Measurements from ENCODE around the gene RSPRY1.

The RSPRY1 gene

DNA sequence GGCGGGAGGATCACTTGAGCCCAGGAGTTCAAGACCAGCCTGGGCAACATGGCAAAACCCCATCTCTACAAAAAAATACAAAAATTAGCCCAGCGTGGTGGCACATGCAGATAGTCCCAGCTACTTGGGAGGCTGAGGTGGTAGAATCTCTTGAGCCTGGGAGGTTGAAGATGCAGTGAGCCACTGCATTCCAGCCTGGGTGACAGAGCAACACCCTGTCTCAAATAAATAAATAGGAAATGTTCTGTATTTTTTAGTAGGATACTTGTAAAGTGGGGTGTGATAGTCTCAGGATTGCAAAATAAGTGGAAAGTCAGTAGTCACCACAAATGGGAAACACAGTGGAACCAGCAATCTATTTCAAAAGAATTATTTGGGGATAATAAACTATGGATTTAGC, 4.0 kb downstream of the RSPRY1 start:
- peak overlapping the region; percentile 59 for H3K27ac ChIP-seq
- TF ChIP-seq, protein P1, sequence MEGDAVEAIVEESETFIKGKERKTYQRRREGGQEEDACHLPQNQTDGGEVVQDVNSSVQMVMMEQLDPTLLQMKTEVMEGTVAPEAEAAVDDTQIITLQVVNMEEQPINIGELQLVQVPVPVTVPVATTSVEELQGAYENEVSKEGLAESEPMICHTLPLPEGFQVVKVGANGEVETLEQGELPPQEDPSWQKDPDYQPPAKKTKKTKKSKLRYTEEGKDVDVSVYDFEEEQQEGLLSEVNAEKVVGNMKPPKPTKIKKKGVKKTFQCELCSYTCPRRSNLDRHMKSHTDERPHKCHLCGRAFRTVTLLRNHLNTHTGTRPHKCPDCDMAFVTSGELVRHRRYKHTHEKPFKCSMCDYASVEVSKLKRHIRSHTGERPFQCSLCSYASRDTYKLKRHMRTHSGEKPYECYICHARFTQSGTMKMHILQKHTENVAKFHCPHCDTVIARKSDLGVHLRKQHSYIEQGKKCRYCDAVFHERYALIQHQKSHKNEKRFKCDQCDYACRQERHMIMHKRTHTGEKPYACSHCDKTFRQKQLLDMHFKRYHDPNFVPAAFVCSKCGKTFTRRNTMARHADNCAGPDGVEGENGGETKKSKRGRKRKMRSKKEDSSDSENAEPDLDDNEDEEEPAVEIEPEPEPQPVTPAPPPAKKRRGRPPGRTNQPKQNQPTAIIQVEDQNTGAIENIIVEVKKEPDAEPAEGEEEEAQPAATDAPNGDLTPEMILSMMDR (conservative IDR thresholded peaks at IDR 0.05; ENCODE audit: low read depth): no peak
- POLR2A ChIA-PET (ENCODE audit: low non-redundant PET): no interaction called here
- DNase-seq (ENCODE audit: low spot score): no peak
- CTCF ChIA-PET: no interaction called here

DNA sequence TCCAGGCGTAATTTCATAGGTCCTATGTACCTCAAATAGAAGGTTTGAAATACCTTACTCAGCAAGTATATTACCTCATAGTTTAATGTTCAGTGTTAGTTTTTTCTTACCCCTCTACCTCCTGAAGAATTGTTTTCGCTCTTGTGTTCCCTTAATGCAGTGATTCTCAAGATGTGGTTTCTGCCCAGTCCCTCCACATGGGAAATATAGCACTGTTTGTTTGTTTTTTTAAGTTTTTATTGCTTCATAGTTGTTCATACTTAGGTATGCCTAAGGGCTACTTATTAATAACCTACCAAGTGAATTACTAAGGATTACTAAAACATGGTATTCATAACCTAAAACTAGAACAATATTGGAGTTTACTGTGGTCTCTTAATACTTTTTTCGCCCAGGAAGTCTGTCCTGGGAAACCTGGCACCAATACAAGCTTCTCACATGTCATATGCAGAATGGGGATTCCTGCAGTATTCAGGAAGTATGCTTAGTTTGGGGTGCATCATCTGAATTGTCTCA, 5.0 kb downstream of the RSPRY1 start:
- ChIA-PET POLR2A (ENCODE audit: low non-redundant PET) (no interaction called here), CTCF (interaction anchor here (0.7 kb wide), 1 partner anchor 166 kb away, joined by 3 read pairs; no protein-coding TSS in a partner anchor)
- TF ChIP-seq, protein P1 (conservative IDR thresholded peaks at IDR 0.05; ENCODE audit: low read depth): no peak
- H3K27ac ChIP-seq: no peak overlapping the region
- DNase-seq (ENCODE audit: low spot score): peak; percentile 19

DNA sequence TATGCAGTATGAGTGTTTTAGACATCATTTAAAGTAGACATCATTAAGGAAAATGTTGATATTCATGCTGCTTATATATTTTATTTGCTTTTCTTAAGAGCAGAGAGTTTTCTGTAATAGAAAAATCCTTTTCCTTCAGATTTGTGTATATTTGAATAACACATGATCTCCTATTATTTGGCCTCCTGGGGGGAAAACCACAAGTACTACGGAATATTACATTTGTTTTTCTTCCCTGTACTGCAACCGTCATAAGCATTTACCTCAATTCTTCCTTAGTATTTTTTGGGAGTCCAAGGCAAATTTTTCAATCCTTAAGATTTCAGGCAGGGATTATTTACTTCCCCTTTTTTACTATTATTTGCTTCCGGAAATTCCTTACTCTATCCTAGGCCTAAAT, 6.0 kb downstream of the RSPRY1 start:
- TF ChIP-seq, protein P1 (conservative IDR thresholded peaks at IDR 0.05; ENCODE audit: low read depth): no peak
- peak overlapping the region; percentile 89 for H3K27ac ChIP-seq
- no peak for DNase-seq (ENCODE audit: low spot score)
- ChIA-PET CTCF (no interaction called here), POLR2A (ENCODE audit: low non-redundant PET) (no interaction called here)

DNA sequence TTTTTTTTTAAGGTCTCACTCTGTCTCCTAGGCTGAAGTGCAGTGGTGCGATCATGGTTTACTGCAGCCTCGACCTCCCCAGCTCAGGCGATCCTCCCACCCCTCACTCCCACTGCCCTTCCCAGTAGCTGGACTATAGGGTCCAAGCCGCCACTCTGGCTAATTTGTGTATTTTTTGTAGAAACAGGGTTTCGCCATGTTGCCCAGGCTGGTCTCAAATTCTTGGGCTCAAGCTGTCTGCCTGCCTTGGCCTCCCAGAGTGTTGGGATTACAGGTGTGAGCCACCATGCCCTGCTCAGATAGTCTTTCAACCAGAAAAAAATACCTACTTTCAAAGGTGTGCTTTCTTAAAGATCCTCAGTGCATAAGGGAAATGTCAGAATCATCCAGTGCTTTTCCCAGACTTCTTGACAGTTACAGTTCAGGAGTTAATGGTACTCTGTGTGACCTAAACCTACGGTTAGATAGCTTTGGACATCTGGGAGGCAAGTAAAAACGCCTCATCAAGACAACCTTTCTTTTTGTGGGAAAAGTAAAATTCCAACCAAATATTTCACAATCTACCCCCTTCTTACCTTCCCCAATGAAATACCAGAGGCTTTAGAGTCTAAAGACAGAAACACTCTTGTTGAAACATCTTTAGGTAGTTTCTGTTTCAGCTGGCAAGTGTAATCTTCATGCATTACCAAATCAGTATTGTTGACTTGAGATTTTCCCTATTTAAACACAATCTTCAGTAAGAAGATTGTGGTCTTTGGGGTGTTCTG, 6.8 kb downstream of the RSPRY1 start:
- CTCF ChIA-PET: no interaction called here
- no peak for DNase-seq (ENCODE audit: low spot score)
- H3K27ac ChIP-seq: peak overlapping the region; percentile 89
- POLR2A ChIA-PET (ENCODE audit: low non-redundant PET): no interaction called here
- TF ChIP-seq, protein P1 (conservative IDR thresholded peaks at IDR 0.05; ENCODE audit: low read depth): no peak

DNA sequence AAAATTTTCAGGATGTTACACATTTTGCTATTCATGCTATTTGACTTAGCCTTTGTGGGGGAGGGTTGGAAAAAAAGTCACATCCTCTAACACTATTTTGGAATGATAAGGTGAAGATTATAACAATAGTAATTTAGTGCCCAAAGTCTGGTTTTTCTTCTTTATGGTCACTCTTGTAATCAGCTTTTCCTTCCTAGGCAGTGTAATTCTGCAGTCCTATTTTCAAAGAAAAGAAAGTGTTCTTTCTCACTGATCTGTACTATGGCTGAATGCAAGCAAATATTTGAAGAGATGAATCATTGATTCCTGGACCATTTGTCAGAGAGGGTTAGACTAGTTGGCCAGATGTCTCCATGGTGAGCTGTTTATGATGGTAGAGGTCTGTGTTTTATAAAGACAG, 8.4 kb downstream of the RSPRY1 start:
- peak; percentile 88 for DNase-seq (ENCODE audit: low spot score)
- CTCF ChIA-PET: no interaction called here
- no peak overlapping the region for H3K27ac ChIP-seq
- POLR2A ChIA-PET (ENCODE audit: low non-redundant PET): no interaction called here
- TF ChIP-seq, protein P1 (conservative IDR thresholded peaks at IDR 0.05; ENCODE audit: low read depth): no peak

DNA sequence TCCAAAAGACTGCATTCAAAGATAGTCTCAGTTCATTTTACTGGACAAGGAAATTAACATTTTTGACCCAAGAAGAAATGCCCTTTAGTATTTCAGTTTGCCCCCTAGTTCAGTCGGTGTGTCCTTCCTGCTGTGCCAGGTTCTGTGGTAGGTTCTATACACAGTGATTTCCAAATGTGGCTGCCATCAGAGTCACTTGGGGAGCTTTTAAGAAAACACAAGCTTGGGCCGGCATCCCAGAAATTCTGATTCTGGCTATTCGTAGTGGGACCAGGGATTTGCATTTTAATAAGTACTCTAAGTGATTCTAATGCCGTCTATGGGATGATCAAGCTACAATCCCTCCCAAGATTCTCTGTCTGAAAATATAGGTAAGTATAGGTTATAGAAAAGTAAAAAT, 10.2 kb downstream of the RSPRY1 start:
- POLR2A ChIA-PET (ENCODE audit: low non-redundant PET): no interaction called here
- TF ChIP-seq, protein P1 (conservative IDR thresholded peaks at IDR 0.05; ENCODE audit: low read depth): no peak
- no peak for DNase-seq (ENCODE audit: low spot score)
- no peak overlapping the region for H3K27ac ChIP-seq
- CTCF ChIA-PET: no interaction called here

Measured in RWPE1 (cell line).